ENCODE measurements around the gene NEAT1.

- TF ChIP-seq CTCF (IDR thresholded peaks at IDR 0.05; ENCODE audit: low read length) (no peak), EZH2phosphoT487 (IDR thresholded peaks at IDR 0.05; ENCODE audit: low read length) (no peak)
Measured at GRCh38 chr11:65442842-65443331, 20.3 kb downstream of the NEAT1 start.
